AG04450 (cell line): ENCODE data around the gene DIP2A. TPM values are rescaled to one million over a fixed set of nuclear protein-coding genes. Genes with fewer than 3 reads are reported as not detected.
"Not testable (repeated sequence)": the region's sequence is repeated elsewhere in the genome, so short reads cannot be mapped to it uniquely, and the experiment has no call there.

ENCODE experiments used
- CTCF ChIA-PET: fragments of 300-600, 350-600 bp; formaldehyde crosslinking; extraction: SDS; loops from one replicate; lab custom pipeline; 2022; ENCODE audit warnings: antibody characterized with exemption, inconsistent platforms; lab: Charles Lee
- POLR2A ChIA-PET: fragments of 350-600 bp; formaldehyde crosslinking; extraction: SDS; loops from one replicate; lab custom pipeline; 2021; ENCODE audit warnings: antibody characterized with exemption, inconsistent platforms; lab: Yijun Ruan, JAX
- DNase-seq: peaks from one replicate; pipeline ENCODE4 v3.0.0-alpha.2; 2011; ENCODE audit warnings: low read depth, low spot score
- H3K27ac ChIP-seq: one replicate; pipeline ENCODE4 v1.5.1; 2012; ENCODE audit warnings: low read depth, low read length, control low read depth
- H3K27me3 ChIP-seq: one replicate; pipeline ENCODE4 v1.6.0; 2012; ENCODE audit warnings: low read length; ENCODE audit not compliant: control insufficient read depth, insufficient read depth
- H3K4me3 ChIP-seq: 2 replicates; pipeline ENCODE4 v1.5.1; 2011; ENCODE audit warnings: mild to moderate bottlenecking, low read depth, low read length, control low read depth
- H3K9me3 ChIP-seq: 2 replicates; pipeline ENCODE4 v1.5.1; 2012; ENCODE audit warnings: low read length; ENCODE audit not compliant: control insufficient read depth, insufficient read depth
- CTCF ChIP-seq: IDR thresholded peaks from 2 replicates; pipeline ENCODE4 v1.5.1; 2011; ENCODE audit warnings: low read depth, low read length, control low read depth, inconsistent platforms
- polyA plus RNA-seq: library from polyadenylated mRNA; depleted of rRNA; stranded (reverse); fragments of >200 nt; gene quantifications from 2 replicates; pipeline ENCODE4 v1.2.3, GENCODE V29; 2011

Gene DIP2A
- polyA plus RNA-seq, 1 experiment = 21.0 TPM

GRCh38 chr21:46448108-46448507, 10.6 kb upstream of the DIP2A start:
- Histone ChIP-seq H3K4me3 (no peak overlapping the region), H3K27ac (no peak overlapping the region), H3K27me3 (no peaks in the 10 kb centered on the region), H3K9me3 (peaks cover 10% of the 10 kb centered on the region; the same call in 1 of the 2 replicates)
- no peak for DNase-seq
- TF ChIP-seq CTCF = no peak
- CTCF ChIA-PET = no interaction called here
- POLR2A ChIA-PET = no interaction called here

- H3K27me3 ChIP-seq, CTCF ChIA-PET, H3K27ac ChIP-seq, H3K4me3 ChIP-seq, POLR2A ChIA-PET, DNase-seq: not testable (repeated sequence)
- peaks cover 10% of the 10 kb centered on the region; the same call in 1 of the 2 replicates for H3K9me3 ChIP-seq
Measured at GRCh38 chr21:46448855-46449254, 9.8 kb upstream of the DIP2A start.

- Histone ChIP-seq H3K9me3 (peaks cover 9% of the 10 kb centered on the region; the same call in 1 of the 2 replicates), H3K27ac (no peak overlapping the region), H3K27me3 (no peaks in the 10 kb centered on the region), H3K4me3 (no peak overlapping the region)
- no peak for TF ChIP-seq CTCF
- ChIA-PET CTCF (no interaction called here), POLR2A (no interaction called here)
- DNase-seq = no peak
Measured at GRCh38 chr21:46452710-46453109, 6.0 kb upstream of the DIP2A start.

- no peaks in the 10 kb centered on the region for H3K9me3 ChIP-seq
- no peak for TF ChIP-seq CTCF
- no peak for DNase-seq
- CTCF ChIA-PET = no interaction called here
- H3K27me3 ChIP-seq = no peaks in the 10 kb centered on the region
- no peak overlapping the region for H3K4me3 ChIP-seq
- H3K27ac ChIP-seq = no peak overlapping the region
- POLR2A ChIA-PET = no interaction called here
Measured at GRCh38 chr21:46454142-46454541, 4.5 kb upstream of the DIP2A start.

- ChIA-PET CTCF (interaction anchor here (0.6 kb wide), 1 partner anchor 666 kb away, joined by 4 read pairs; no protein-coding TSS in a partner anchor), POLR2A (no interaction called here)
- Histone ChIP-seq H3K27me3 (no peaks in the 10 kb centered on the region), H3K9me3 (no peaks in the 10 kb centered on the region; the same call in 1 of the 2 replicates), H3K27ac (no peak overlapping the region), H3K4me3 (no peak overlapping the region)
- TF ChIP-seq CTCF = no peak
- DNase-seq = no peak
Measured at GRCh38 chr21:46454634-46455390, 3.9 kb upstream of the DIP2A start.
